Measurements from ENCODE around the gene MAP1A. TPM values are rescaled to one million over a fixed set of nuclear protein-coding genes. Genes with fewer than 3 reads are reported as not detected.
"Not testable (repeated sequence)": the region's sequence is repeated elsewhere in the genome, so short reads cannot be mapped to it uniquely, and the experiment has no call there.

The MAP1A gene
- total RNA-seq, 2 experiments from 2014 or later, result 8.7 to 9.3 TPM

DNA sequence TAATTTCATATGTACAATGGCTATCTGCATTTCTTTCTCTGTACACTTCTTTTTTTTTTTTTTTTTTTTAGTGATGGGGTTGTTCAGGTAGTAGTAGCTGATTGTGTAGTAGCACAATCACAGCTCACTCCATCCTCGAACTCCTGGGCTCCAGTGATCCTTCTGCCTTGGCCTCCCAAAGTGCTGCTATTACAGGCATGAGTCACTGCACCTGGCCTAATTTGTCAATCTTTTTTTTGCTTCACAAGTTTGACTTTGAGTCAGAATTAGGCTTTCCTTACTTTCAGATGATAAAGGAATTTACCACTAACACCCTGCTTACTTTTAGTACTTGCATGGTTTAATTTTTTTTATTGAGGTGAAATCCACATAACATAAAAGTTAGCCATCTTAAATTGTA lies 28.0 kb downstream of the MAP1A start:
- Mint-ChIP-seq H3K4me1 (peaks cover 4% of the 10 kb centered on the region), H3K36me3 (ENCODE audit: low read depth) (peaks cover 7% of the 10 kb centered on the region), H3K9me3 (no peaks in the 10 kb centered on the region), H3K27me3 (no peaks in the 10 kb centered on the region), H3K27ac (no peak overlapping the region), H3K4me3 (no peak overlapping the region)
- no peak for DNase-seq
- ChIA-PET CTCF (interaction anchor here (1.3 kb wide), 1 partner anchor 62 kb away, joined by 3 read pairs; no protein-coding TSS in a partner anchor), POLR2A (no interaction called here)

DNA sequence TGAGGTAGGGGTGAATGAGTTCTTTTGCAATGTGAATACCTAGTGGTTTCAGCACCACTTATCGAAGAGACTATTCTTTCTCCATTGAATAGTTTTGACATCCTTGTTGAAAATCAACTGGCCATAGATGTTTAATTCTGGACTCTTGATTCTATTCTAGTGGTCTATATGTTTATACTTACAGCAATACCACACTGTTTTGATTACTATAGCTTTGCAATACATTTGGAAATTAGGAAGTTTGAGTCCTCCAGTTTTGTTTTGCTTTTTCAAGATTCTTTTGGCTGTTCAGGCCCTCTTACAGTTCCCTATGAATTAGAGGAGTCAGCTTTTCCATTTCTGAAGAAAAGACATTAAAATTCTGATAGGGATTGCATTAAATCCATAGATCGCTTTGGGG lies 30.1 kb downstream of the MAP1A start:
- no peak overlapping the region for H3K27ac Mint-ChIP-seq
- H3K4me3 Mint-ChIP-seq, result no peak overlapping the region
- H3K36me3 Mint-ChIP-seq (ENCODE audit: low read depth), result peaks cover 9% of the 10 kb centered on the region
- DNase-seq, result no peak
- no peaks in the 10 kb centered on the region for H3K4me1 Mint-ChIP-seq
- ChIA-PET CTCF (no interaction called here), POLR2A (no interaction called here)
- H3K9me3 Mint-ChIP-seq, result no peaks in the 10 kb centered on the region
- H3K27me3 Mint-ChIP-seq, result no peaks in the 10 kb centered on the region

DNA sequence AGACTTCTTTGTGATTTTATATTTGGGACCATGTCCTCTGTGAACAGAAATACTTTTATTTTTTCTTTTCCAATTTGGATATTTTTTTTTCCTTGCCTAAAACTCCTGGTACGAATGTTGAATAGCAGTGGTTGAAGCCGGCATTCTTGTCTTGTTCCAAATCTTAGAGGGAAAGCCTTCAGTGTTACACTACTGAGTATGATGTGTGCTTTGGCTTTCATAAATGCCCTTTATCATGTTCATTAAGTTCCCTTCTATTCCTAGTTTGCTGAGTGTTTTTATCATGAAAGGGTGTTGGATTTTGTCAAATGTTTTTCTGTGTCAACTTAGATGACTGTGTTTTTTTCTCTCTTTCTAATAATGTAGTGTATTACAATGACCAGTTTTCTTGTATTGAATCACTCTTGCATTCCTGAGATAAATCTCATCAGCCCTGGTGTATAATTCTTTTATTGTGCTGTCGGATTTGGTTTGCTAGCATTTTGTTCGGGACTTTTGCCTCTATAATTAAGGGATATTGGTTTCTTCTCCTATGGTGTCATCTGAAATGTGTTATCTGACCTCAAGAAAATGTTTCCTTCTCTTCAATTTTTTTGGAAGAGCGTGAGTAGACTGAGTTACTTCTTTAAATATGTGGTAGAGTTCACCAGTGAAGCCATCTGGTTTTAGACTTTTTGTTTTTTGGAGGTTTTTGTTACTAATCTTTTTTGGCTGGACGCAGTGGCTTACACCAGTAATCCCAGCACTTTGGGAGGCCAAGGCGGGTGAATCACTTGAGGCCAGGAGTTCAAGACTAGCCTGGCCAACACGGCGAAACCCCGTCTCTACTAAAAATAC lies 33.3 kb downstream of the MAP1A start:
- no peaks in the 10 kb centered on the region for H3K27me3 Mint-ChIP-seq
- POLR2A ChIA-PET, result no interaction called here
- CTCF ChIA-PET, result no interaction called here

DNA sequence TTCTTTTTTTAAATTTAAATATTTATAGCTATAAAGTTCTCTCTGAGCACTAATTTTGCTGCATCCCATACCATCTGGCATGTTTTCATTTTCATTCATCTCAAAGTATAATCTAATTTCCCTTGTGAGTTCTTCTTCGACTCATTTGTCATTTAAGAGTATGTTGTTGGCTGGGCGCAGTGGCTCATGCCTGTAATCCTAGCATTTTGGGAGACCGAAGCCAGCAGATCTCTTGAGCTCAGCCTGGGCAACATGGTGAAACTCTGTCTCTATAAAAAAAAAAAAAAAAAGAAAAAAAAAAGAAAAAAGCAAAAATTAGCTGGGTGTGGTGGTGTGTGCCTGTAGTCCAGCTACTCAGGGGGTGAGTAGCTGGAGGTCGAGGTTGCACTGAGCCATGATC lies 34.8 kb downstream of the MAP1A start:
- Mint-ChIP-seq H3K4me3 (no peak overlapping the region), H3K27ac (no peak overlapping the region), H3K9me3 (no peaks in the 10 kb centered on the region), H3K4me1 (no peaks in the 10 kb centered on the region), H3K36me3 (ENCODE audit: low read depth) (peaks cover 8% of the 10 kb centered on the region), H3K27me3 (no peaks in the 10 kb centered on the region)
- CTCF ChIA-PET, result interaction anchor here (0.6 kb wide), 1 partner anchor 209 kb away, joined by 3 read pairs; no protein-coding TSS in a partner anchor
- POLR2A ChIA-PET, result no interaction called here
- DNase-seq, result no peak

More for the DNA sequence above, 33.3 kb downstream of the MAP1A start:
- DNase-seq, result no peak
- Mint-ChIP-seq H3K4me3 (no peak overlapping the region), H3K9me3 (no peaks in the 10 kb centered on the region), H3K4me1 (no peaks in the 10 kb centered on the region), H3K27ac (no peak overlapping the region), H3K36me3 (ENCODE audit: low read depth) (peaks cover 9% of the 10 kb centered on the region)

DNA sequence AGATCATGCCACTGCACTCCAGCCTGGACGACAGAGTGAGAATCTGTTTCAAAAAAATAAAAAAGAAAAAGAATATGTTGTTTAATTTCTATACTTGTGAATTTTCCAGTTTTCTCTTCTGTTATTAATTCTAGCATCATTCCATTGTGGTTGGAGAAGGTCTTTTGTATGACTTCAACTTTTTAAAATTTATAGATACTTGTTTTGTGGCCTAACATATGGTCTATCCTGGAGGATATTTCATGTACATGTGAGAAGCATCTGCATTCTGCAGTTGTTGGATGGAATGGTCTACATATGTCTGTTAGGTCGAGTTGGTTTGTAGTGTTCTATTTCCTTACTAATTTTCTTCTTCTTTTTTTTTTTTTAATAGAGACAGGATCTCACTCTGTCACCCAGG lies 35.6 kb downstream of the MAP1A start:
- Mint-ChIP-seq H3K27ac (no peak overlapping the region), H3K4me3 (no peak overlapping the region), H3K9me3 (no peaks in the 10 kb centered on the region), H3K4me1 (no peaks in the 10 kb centered on the region), H3K27me3 (no peaks in the 10 kb centered on the region), H3K36me3 (ENCODE audit: low read depth) (peaks cover 2% of the 10 kb centered on the region)
- no peak for DNase-seq
- ChIA-PET POLR2A (no interaction called here), CTCF (no interaction called here)

DNA sequence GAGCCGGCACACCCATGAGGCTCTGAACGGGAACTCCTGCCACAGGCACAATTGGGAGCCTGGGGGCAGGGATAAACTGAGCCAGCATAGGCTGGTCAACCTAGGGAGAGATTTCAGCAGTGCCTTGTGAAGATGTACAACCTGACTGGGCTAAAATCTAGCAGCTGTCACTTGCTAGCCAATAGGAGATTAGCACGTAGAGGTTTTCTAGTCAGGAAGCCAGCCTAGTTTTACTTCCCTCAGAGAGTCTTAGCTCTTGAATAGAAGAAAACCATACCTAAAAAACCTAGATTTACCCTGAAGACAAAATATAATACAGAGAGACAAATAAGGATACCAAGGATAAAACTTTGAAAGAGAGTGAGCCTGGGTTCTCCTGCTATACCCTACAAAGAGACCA lies 45.3 kb downstream of the MAP1A start:
- H3K36me3 Mint-ChIP-seq (ENCODE audit: low read depth); POLR2A ChIA-PET; DNase-seq; H3K27me3 Mint-ChIP-seq; H3K4me1 Mint-ChIP-seq; H3K27ac Mint-ChIP-seq; CTCF ChIA-PET; H3K4me3 Mint-ChIP-seq; H3K9me3 Mint-ChIP-seq: not testable (repeated sequence)

DNA sequence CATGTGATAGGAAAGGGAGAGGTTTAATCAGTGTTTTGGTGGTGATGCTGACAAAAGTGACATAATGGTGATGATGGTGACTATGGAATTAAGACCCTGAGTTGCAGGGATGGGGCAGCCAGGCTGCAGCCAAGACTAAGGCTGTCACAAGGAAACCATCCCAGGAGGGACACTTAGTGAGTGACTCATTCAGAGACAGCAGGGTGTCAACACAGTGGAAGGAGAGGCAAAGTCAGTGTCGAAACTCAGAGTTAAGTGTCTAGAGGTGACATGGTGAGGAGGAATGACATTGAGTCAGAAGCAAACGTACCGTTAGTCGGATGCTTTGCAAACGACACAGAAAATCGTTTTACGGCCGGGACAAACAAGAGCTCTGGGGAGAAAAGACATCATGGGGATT lies 46.4 kb downstream of the MAP1A start:
- DNase-seq; H3K27ac Mint-ChIP-seq; CTCF ChIA-PET; H3K4me1 Mint-ChIP-seq; POLR2A ChIA-PET; H3K36me3 Mint-ChIP-seq (ENCODE audit: low read depth); H3K9me3 Mint-ChIP-seq; H3K4me3 Mint-ChIP-seq; H3K27me3 Mint-ChIP-seq: not testable (repeated sequence)

DNA sequence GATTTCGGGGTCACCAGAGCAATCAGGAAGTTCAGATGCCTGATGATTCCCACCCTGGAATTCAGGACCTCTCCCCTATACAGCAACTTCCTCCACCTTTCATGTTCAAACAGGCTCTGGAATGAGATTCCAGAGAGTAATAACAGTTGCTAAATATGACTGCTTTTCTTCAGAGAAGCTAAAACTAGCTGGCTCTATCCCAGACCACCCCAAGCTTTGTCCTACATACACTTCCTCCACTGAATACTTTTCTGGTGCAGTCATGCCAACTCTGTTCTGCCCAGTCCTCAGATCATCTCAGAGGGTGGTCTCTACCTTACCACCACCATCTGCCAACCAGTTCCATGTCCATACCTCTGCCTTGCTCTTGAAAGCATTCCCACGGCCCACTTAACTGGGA lies 49.2 kb downstream of the MAP1A start:
- H3K27ac Mint-ChIP-seq; CTCF ChIA-PET; DNase-seq; H3K4me3 Mint-ChIP-seq; H3K27me3 Mint-ChIP-seq; POLR2A ChIA-PET; H3K9me3 Mint-ChIP-seq; H3K36me3 Mint-ChIP-seq (ENCODE audit: low read depth); H3K4me1 Mint-ChIP-seq: not testable (repeated sequence)

DNA sequence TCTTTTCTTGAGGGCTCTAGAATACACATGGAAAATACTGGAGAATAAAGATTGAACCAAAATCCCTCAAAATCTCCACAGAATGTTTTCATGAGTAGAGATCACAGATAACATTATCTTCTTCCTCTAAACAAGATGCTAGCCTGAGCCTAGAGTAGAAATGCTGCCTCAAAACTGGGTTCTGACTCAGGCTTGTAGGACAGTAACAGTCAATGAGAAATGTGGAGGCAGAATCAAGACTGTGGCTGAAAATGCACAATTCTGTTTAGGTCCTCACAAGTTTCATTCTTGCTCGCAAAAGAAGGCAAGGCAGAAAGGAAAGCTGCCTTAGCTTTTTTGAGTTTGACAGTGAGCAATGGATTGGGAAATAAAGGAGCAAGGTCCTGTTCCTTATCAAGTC lies 57.2 kb downstream of the MAP1A start:
- POLR2A ChIA-PET; H3K36me3 Mint-ChIP-seq (ENCODE audit: low read depth); H3K9me3 Mint-ChIP-seq; H3K4me3 Mint-ChIP-seq; CTCF ChIA-PET; DNase-seq; H3K27ac Mint-ChIP-seq; H3K27me3 Mint-ChIP-seq; H3K4me1 Mint-ChIP-seq: not testable (repeated sequence)

Other genes starting within 250 kb of the MAP1A start
- not detected for gene TGM7, start 215.4 kb upstream of the MAP1A start, total RNA-seq
- gene LCMT2, start 187.0 kb upstream of the MAP1A start, total RNA-seq, result 1 to 10 TPM; 8.9 to 9.5 TPM
- 10 to 100 TPM; 29.4 to 30.1 TPM for gene ZSCAN29, start 146.6 kb upstream of the MAP1A start, total RNA-seq
- 10 to 100 TPM; 30.4 to 34.7 TPM for gene TUBGCP4, start 146.5 kb upstream of the MAP1A start, total RNA-seq
- 10 to 100 TPM; 26.6 to 28.1 TPM for gene TP53BP1, start 24.5 kb upstream of the MAP1A start, total RNA-seq
- 10 to 100 TPM; 28.2 to 33.0 TPM for gene PPIP5K1, start 72.6 kb downstream of the MAP1A start, total RNA-seq
- not detected for gene CKMT1B, start 76.4 kb downstream of the MAP1A start, total RNA-seq
- gene STRC, start 101.2 kb downstream of the MAP1A start, total RNA-seq, result under 1 TPM; 0.45 to 0.75 TPM
- 1 to 10 TPM; 3.0 to 4.7 TPM for gene CATSPER2, start 131.2 kb downstream of the MAP1A start, total RNA-seq
- not detected for gene CKMT1A, start 176.3 kb downstream of the MAP1A start, total RNA-seq
- gene PDIA3, start 228.8 kb downstream of the MAP1A start, total RNA-seq, result 100 to 1,000 TPM; 290 TPM

All from activated CD4-positive, alpha-beta memory T cell treated with anti-CD3 and anti-CD28 coated beads, Interleukin-2, amount 10 ng/mL, durations not matched to agents 7 days and 5 days (primary cell).